HG02678 (cell line): ENCODE data around the gene KMT2B.
"Not testable (repeated sequence)": the region's sequence is repeated elsewhere in the genome, so short reads cannot be mapped to it uniquely, and the experiment has no call there.

Experiments
- ATAC-seq: cut with Tn5 transposase; IDR thresholded peaks from one replicate; pipeline ENCODE4 v1.9.1; 2021; ENCODE audit warnings: mild to moderate bottlenecking, moderate library complexity; ENCODE audit not compliant: unreplicated experiment

Gene KMT2B

DNA sequence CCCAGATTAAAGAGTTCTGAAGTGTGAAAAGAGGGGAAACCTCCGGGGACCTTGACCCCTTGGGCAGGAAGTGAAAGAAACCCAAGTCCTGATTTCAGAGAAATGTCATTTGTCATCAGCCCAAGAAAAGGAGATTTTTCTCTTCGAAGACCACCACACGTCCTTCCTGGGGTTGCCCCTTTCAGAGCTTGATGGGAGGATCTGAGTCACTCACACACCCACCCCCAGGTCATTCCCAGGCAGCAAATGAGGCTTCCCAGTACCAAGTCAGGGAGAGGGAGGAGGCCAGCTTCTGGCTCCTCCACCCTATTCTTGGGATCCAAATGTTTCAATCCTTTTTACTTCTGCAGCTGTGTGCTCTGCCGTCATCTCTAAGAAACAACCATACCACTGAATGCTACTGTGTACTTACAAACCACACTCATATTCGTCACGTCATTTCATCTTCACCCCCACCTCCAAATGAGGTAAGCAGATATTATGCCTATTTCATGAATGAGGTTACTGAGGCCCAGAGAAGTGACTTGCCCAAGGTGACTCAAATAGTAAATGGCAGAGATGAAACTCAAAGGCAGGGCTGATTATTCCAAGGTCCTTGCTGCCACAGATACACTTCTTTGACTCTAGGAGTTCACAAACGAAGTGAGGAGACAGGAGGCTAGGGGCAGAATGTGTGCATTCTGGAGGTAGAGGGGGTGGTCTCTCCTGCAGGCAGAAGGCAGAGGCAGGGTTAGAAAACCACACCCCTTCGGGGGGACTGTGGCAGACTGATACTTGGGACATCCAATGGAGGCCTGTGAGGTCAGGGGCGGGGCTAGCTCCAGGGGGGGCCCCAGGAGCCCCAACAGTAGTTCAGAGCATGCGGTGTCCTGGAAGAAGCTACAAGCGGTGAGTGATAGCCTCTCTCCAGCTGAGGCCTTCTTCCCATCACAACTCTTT lies 5.0 kb upstream of the KMT2B start:
- ATAC-seq, result no peak

DNA sequence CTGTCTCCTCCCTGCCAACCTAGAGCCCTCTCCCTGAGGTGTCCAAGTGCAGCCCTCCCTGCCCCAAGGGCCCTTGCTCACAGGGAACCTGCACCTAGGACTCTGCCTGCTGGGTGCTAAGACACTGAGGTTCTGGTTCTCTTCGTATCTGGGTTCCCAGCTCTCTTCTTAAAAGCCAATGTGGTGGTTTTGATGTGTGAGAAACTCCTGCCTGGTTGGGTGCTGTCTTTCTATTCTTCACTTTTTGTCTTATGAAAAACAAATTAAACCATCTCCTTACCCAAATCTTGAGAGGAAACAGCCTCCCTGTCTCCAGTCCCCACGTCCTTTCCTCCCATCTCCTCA lies 4.3 kb upstream of the KMT2B start:
- no peak for ATAC-seq

DNA sequence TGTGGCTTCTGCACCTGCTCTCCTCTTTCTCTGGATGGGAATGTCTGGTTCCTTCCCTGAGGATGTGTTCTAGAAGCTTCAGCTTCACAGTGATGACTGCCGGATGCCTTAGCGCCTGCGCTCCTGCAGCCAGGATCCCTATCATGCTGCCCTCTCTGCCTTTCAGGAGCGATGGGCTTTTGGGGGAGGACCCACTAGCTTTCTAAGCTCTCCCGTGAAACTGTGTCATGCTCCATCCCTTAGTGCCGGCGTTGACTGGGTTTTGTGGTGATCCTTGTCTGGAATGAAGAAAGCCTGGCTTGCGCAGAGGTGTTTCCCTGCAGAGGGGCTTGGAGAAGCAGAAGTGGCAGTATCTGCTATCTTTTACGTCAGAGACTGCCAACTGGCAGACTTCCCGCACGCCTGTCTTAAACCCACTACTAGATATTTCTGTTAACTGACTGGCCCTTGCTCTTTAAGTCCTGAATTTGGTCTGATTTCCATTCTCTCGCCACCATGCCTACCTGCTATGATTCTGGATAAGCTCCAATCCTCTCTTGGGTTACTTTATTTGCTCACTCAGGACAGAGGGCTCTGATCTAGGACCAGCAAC lies 3.8 kb upstream of the KMT2B start:
- ATAC-seq, result no peak

GRCh38 chr19:35714601-35715354 lies 3.0 kb upstream of the KMT2B start:
- no peak for ATAC-seq

DNA sequence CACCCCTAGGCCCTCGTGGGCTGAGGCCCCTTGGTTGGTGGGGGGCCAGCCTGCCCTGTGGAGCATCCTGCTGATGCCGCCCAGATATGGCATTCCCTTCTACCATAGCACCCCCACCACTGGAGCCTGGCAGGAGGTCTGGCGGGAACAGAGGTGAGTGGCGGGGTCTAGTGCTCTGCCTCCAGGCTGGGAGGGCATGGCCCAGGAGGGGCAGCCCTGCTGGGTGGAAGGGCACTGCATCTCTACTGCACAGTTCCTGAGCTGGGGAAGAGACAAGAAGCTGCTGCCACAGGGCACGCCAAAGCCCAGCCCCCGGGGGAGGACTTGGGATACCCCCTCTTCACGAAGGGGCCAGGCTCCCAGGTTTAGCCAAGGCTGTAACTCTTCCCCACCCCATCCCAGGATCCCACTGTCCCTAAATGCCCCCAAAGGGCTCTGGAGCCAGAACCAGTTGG lies 2.4 kb upstream of the KMT2B start:
- no peak for ATAC-seq

GRCh38 chr19:35715981-35716800 lies 1.6 kb upstream of the KMT2B start:
- ATAC-seq, result no peak

DNA sequence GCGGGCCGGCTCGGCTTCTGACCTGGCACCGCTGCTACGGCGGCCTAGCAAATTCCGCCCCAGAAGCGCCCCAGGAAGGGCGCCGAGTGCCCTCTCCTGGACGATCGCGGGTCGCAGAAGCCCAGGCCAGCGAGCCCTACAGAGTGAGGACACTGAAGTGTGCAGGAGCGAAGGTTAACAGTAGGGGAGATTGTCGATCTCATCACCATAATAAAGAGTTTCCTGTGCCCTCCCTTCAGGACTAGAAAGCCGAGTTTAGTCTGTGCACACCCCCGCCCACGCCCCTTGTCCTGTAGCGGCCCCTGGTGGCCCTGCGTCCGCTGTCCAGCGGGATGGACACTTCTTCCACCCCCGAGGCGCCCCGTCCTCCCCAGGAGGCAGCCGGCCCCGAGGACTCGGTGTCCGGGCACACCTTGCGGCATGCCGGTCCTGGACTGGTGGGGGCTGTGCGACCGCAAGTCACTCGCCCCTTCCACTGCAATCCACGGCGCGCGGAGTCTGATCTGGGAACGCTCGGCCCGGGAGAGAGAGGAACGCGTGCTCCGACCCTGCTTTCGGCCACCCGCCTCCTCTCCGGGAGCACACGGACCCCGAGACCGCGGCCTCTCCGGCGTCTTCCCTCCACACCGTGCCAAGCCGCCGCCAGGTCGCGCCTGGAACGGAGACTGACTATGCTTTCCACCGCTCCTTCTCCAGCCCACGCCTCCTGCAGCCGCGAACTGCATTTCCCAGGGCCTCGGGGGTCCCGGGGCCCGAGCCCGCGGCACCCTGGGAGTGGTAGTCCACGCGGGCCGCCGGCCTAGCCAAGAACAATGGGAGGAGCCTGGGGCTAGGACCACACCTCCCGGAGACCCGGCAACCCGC lies 770 bp upstream of the KMT2B start:
- peak; percentile 65 for ATAC-seq

DNA sequence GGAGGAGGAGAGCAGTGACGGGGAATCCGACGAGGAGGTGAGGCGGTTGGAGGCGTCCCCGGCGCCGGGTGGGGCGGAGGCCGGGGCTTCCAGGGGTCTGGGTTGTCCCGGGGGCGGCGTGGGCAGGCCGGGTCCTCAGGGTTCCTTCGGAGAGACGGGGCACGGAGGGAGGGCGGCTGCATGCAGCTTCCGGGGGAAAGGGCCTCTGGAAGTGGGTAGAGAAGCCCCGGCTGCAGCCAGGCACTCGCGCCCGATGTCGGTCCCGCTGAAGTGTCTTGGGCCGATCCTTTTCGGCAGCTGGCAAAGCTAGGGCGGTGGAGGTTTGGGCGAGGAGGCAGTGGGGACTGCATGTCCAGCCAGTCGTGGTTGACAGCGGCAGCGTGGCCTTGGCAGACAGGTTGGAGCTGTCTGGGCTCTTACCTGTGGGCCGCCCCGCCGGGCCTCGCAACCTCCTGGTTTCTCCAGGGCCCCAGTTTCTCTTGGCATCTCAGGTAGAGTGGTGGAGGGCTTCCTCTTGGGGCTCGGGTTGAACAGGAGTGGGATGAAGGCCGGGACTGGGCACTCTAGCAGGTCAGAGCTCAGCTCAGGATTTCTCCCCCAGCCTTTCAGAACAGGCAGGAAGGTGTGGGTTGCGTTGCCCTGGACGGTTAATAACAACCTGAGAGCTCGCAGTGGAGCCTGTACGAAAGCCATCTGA lies 690 bp downstream of the KMT2B start:
- ATAC-seq, result peak; percentile 3

DNA sequence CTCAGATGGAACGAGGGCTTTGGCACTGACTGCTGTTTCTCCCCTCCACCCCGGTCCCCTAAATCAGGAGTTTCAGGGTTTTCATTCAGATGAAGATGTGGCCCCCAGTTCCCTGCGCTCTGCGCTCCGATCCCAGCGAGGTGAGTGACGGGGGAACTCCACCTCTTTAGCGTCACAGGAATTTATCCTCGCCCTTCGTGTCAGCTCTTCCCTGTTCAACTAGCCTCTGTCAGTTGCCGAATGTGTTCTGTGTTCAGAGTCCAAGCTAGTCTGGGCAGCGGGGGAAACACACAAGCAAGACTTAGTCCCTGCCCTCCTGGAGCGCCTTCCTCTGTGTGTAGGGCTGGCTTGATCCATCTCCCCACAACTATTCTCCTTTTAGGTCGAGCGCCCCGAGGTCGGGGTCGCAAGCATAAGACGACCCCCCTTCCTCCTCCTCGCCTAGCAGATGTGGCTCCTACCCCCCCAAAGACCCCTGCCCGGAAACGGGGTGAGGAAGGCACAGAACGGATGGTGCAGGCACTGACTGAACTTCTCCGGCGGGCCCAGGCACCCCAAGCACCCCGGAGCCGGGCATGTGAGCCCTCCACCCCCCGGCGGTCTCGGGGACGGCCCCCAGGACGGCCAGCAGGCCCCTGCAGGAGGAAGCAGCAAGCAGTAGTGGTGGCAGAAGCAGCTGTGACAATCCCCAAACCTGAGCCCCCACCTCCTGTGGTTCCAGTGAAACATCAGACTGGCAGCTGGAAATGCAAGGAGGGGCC lies 1.8 kb downstream of the KMT2B start:
- no peak for ATAC-seq

DNA sequence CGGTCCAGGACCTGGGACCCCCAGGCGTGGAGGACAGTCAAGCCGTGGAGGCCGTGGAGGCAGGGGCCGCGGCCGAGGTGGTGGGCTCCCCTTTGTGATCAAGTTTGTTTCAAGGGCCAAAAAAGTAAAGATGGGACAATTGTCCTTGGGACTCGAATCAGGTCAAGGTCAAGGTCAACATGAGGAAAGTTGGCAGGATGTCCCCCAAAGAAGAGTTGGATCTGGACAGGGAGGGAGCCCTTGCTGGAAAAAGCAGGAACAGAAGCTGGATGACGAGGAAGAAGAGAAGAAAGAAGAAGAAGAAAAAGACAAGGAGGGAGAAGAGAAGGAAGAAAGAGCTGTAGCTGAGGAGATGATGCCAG lies 2.3 kb downstream of the KMT2B start:
- no peak for ATAC-seq

DNA sequence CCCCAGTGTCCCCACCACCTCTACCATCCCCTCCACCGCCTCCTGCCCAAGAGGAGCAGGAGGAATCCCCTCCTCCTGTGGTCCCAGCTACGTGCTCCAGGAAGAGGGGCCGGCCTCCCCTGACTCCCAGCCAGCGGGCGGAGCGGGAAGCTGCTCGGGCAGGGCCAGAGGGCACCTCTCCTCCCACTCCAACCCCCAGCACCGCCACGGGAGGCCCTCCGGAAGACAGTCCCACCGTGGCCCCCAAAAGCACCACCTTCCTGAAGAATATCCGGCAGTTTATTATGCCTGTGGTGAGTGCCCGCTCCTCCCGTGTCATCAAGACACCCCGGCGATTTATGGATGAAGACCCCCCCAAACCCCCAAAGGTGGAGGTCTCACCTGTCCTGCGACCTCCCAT lies 2.8 kb downstream of the KMT2B start:
- ATAC-seq, result no peak

- no peak for ATAC-seq
Measured at GRCh38 chr19:35721374-35721773, 3.6 kb downstream of the KMT2B start.

- no peak for ATAC-seq
Measured at GRCh38 chr19:35722461-35722860, 4.7 kb downstream of the KMT2B start.

DNA sequence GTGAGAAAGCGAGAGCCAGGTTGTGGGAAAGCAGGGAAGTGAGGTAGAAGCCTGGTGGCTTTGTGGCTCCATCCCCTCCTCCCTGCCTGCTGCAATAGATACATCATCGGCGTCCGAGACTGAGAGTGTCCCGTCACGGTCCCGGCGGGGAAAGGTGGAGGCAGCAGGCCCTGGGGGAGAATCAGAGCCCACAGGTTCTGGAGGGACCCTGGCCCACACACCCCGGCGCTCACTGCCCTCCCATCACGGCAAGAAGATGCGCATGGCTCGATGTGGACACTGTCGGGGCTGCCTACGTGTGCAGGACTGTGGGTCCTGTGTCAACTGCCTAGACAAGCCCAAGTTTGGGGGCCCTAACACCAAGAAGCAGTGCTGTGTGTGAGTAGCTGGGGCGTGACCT lies 5.1 kb downstream of the KMT2B start:
- ATAC-seq, result no peak

DNA sequence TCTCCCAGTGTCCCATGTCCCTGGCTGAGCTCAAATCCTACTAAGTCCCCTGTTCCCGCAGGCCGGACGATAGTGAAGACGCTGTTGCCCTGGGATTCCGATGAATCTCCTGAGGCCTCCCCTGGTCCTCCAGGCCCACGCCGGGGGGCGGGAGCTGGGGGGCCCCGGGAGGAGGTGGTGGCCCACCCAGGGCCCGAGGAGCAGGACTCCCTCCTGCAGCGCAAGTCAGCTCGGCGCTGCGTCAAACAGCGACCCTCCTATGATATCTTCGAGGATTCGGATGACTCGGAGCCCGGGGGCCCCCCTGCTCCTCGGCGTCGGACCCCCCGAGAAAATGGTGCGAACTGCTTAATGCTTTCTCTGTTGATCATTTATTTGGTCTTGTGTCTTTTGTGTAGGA lies 5.9 kb downstream of the KMT2B start:
- no peak for ATAC-seq

GRCh38 chr19:35724132-35724531 lies 6.3 kb downstream of the KMT2B start:
- not testable (repeated sequence) for ATAC-seq

- ATAC-seq, result no peak
Measured at GRCh38 chr19:35724560-35724959, 6.8 kb downstream of the KMT2B start.

GRCh38 chr19:35725216-35725861 lies 7.5 kb downstream of the KMT2B start:
- ATAC-seq, result no peak
